ENCODE data around the gene HOXA7.

Gene HOXA7

DNA sequence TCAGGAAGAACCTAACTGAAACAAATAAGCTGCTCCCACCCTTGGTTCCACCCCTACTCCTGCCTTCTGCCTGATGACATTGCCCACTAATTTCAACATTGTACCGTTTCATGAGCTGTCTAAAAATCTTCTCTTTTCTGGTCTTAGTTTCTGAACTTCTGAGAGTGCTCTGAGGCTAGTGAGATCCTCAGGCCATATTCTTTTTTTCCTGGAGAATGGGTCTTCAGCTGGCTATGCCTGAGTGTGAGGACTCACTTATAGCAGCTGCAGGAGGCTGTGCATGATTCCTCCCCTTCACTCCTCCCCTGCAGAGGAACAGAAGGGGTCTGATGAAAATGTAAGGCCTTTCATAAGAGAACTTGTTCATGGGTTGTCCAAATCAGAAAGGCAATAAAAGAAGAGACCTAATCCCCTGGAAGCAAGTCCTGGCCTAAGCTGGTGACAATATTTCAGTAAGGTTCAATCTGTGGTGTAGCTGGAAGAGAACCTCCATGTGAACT, 37.0 kb downstream of the HOXA7 start:
- no peak for DNase-seq (ENCODE audit: low read depth in 1 of 2, low spot score in 1 of 2)
- in situ Hi-C loops (cut with HindIII; ENCODE audit: low pct_unique_long_range_greater_than_20kb, low sequenced_read_pairs): no loop called here
- no peak for TF ChIP-seq JUND (IDR thresholded peaks at IDR 0.05; ENCODE audit: low read depth)

DNA sequence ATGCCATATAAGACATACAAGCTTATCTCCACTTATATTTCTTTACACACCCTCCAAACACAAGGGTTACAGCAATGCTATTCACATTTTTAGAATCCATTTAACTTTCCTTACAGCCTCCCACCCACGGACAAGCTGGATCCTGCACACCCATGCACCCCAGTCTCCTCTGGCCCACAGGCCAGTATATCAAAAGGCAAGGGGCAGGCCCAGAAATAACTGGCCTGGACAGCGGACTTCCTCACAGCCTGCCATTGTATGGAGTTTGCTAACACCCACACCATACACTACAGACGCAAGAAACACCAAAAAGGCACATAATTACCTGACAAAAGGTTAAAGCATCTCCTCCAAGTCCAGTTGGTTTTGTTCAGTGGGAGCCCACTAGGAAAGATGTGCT, 37.9 kb downstream of the HOXA7 start:
- in situ Hi-C loops (cut with HindIII; ENCODE audit: low pct_unique_long_range_greater_than_20kb, low sequenced_read_pairs): no loop called here
- TF ChIP-seq JUND (IDR thresholded peaks at IDR 0.05; ENCODE audit: low read depth): no peak
- DNase-seq (ENCODE audit: low read depth in 1 of 2, low spot score in 1 of 2): no peak

DNA sequence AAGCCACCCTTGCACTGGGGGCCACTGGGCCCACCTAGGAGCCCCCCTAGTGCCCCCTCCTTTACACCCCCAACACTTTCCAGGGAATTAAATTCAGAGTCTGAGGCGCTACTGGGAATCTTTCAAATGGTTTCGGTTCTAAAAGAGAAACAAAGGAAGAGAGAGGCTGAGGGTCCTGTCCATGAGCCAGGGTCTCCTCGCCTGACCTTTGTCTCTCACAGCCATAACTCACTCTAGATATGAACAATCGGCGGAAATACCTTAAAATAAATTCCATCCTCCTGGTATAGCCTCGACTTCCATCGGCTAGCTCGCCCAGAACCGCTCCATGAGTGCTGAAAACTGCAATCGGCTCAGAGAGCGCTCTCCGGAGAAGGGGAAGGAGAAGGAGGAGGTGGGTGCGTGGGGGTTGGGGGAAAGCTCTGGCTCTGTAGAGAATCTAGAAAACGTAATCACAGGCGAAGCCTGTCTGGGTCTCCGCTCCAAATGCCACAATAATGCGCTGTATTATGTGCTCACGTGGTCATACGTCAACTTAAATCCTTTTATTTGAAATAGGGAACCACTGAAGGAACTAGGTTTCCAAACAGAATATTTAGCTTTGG, 38.5 kb downstream of the HOXA7 start:
- in situ Hi-C loops (cut with HindIII; ENCODE audit: low pct_unique_long_range_greater_than_20kb, low sequenced_read_pairs): no loop called here
- TF ChIP-seq JUND (IDR thresholded peaks at IDR 0.05; ENCODE audit: low read depth): no peak
- no peak for DNase-seq (ENCODE audit: low read depth in 1 of 2, low spot score in 1 of 2)

DNA sequence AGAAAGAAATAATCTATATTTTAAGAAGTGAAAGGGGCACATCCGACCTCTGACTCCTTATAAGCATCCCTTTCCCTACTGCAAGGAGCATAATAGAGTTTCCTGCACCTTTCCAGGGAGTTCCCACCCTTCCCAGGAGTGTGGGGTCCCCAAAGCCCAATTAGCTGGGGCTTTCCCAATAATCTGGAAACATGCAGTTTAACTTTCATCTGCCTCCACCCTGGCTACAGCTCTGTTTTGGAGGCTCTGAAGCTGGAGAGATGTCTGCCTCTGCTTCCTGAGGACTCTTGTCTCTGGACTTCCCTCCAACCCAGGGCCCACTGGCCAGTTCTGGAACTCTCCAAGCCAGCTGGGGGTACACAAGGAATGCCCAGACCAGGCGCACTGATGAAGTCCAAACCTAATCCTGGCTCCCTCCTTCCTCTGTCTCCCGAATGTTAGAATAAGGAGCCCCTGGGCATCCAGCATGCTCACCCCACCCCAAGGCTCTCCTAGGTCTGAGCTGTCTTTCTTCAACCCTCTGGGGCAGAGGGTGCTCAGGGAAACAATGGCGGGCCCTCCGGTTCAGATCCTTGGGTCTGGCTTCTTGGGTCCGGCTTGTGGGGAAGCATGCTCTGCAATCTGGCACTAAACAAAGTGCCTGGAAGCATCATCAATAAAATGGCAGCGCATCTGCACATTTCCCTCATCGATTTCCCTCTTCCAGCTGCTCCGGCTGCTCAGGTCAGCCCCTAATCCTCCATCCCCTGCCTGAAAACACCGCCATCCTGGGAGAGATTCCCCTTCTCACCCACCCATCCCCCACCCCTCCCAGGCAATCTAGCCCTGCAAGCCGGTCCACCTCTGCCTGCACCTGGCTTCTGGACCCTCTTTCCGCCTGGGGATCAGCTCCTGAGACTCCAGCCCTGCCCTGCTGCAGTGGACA, 39.3 kb downstream of the HOXA7 start:
- DNase-seq (ENCODE audit: low read depth in 1 of 2, low spot score in 1 of 2): no peak
- no peak for TF ChIP-seq JUND (IDR thresholded peaks at IDR 0.05; ENCODE audit: low read depth)
- in situ Hi-C loops (cut with HindIII; ENCODE audit: low pct_unique_long_range_greater_than_20kb, low sequenced_read_pairs): no loop called here

DNA sequence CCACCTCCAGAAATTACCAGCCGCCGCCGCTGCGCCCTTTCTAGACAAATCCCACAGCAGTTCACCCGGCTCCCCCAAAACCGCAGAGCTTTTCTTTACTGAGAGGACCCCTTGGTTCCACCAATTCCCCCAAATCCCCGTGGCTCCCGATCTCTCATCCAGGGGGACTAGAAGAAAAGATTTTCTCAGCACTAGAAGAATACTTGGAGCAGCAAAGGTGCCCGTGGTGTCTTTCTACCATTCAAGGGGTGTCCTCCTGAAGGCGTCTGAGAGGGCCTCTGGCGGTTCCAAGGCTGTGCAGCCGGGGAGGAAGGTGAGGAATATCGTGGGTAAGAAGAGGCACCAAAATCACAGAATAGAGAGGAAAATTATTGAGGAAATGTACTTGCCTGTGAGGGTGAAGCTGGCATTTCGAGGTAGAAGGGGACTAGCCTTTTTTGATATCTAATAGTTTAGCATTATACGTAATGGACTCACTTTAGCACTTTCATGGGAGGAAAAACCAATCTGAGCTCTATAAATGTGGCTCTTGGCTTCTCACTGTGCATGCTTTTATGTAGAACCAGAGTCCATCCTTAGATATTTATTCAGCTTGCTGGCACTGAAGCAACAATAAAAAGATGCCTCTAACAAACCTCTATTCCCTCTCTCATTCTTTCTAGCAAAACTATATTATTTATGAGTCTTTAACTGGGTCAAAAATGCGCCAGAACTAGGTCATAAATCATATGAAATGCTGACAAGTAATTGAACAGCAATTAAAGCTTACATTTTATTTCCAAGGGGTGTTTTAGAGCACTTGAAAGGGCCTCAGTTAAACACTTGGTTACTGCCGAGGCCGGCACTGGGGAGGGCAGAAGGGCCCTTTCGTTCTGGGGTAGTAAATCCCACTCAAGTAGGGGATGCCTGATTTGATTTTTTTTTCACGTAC, 40.2 kb downstream of the HOXA7 start:
- no peak for TF ChIP-seq JUND (IDR thresholded peaks at IDR 0.05; ENCODE audit: low read depth)
- no peak for DNase-seq (ENCODE audit: low read depth in 1 of 2, low spot score in 1 of 2)
- in situ Hi-C loops (cut with HindIII; ENCODE audit: low pct_unique_long_range_greater_than_20kb, low sequenced_read_pairs): no loop called here

DNA sequence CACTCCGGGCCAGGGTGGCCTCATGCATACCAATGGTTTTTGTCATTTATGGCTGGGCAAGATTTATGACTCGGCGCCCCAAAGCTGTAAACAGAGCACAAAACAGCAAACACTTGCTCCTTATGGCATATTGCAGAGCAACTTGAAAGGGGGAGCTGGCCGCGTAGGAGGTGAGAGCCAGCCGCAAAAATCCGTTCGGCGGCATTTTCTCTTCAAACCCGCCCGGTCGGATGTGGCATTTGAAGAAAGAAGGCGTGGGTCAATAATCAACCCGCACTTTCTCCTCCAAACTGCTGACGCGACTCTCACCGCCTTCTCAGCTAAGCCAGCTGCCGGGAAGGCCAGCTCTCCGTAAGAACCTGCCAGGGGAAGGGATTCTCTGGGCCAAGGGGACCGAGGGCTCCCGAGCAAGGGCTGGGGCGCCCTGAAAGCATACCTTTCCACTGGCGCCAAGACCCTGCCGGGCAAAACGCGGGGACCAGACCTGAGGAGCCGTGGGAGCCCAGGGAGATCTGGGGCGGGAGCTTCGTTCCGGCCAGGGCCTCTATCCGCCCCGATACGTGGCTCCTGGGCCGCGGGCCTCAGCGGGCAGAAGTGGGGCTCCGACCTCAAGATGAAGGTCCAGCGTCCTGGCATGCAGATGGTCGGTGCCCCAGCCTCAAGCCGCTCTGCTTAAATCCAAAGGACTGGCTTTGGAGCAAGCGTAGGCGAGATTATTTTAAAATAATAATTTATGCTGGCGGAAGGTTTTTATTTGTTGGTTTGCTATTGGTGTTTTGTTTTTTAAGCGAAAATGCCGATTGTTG, 41.1 kb downstream of the HOXA7 start:
- in situ Hi-C loops (cut with HindIII; ENCODE audit: low pct_unique_long_range_greater_than_20kb, low sequenced_read_pairs): no loop called here
- DNase-seq (ENCODE audit: low read depth in 1 of 2, low spot score in 1 of 2): no peak
- TF ChIP-seq JUND (IDR thresholded peaks at IDR 0.05; ENCODE audit: low read depth): no peak

DNA sequence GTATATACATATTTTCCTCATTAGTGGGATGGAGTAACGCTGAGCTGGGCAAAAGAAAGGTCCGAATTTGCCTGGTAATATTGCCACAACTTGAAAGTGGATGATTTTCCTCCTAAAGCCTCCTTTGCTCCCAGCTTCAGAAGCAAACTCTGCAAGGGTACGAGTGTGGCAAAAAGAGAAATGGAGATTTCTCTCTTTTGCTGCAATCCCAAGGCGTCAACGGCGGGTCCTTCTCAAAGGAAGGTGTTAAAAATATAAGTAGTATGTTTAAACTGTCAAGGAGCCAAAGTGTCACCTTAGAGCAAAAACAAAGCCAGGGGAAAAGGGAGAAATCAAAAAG, 41.6 kb downstream of the HOXA7 start:
- no peak for TF ChIP-seq JUND (IDR thresholded peaks at IDR 0.05; ENCODE audit: low read depth)
- in situ Hi-C loops (cut with HindIII; ENCODE audit: low pct_unique_long_range_greater_than_20kb, low sequenced_read_pairs): no loop called here
- DNase-seq (ENCODE audit: low read depth in 1 of 2, low spot score in 1 of 2): no peak

DNA sequence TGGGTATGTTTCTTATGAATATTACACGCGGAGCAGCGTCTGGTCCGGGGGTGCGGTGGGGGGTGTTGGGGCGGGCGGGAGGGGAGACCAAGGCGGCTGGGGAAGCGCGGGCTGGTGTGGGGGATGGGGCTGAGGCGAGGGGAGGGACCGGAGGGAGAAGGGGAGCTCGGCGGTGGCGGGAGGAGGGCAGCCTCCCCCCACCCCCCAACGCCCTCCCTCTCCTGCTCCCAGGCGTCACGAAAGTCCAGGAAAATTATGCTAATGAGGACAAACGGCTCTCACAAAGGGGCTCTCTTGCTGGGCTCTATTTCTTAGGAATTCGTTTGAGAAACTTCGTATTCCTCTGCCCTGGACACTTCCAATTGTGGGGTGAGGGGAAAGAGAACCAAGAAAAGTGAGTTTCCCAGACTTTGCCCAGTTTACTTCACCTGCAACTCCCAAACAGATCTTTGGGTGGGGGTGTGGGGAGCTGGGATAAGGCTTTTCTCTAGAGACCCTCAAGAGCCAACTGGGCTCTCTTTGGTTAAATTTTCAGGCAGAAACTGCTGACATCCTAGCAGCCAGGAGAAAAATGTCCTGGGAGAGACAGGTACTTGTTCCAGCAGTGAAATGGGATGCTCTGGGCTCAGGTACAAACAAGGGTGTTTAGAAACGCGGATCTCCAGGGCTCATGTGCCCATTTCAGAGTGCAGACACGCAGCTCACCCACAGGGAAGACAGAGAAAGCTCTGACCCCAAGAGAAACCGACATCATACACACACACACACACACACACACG, 42.3 kb downstream of the HOXA7 start:
- DNase-seq (ENCODE audit: low read depth in 1 of 2, low spot score in 1 of 2): no peak
- TF ChIP-seq JUND (IDR thresholded peaks at IDR 0.05; ENCODE audit: low read depth): no peak
- in situ Hi-C loops (cut with HindIII; ENCODE audit: low pct_unique_long_range_greater_than_20kb, low sequenced_read_pairs): no loop called here

DNA sequence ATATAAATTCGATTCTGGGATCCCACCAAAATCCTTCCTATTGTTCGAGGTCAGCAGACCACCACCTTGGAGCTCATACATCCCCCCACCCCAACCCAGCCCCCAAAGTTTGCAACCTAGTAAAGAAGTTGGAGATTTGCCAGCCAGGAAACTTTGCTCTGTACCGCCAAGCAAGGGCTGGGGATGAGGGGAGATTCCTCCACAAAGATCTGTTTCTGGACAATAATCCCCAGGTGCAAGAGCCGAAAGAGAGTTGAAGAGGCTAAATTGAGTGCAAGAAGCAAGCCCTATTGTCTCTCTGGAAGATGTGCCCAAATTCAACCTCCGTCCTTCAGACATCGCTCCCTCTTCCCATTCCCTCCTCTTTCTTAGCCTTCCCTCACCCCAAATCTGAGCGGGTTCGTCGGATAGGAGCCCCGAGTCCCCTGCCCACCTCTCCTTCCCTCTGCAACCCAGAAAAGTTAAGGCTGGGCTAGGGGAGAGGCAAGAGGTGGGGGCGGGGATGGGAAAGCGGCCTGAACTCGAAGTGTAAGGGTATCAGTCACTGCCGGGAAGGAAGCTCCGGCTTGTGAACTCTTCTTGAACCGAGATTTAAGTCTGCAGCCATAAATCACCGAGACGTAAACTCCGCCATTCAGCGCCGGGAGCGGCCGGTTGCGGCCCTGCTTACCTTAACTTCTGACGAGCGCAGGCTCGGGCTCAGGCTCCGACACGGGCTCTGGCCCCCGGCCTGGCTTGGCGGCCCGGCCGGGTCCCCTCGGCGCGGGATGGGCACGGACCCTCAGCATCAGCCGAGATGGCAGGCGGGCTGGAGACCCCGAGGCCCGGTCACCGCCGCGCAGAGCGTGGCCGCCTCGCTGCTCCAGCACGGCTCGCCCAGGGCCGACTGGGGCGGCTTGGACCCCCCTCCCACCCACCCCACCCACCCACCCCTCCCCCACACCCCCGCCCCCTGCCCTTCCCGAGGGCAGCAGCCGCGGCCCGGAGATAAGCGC, 43.2 kb downstream of the HOXA7 start:
- DNase-seq (ENCODE audit: low read depth in 1 of 2, low spot score in 1 of 2): no peak
- in situ Hi-C loops (cut with HindIII; ENCODE audit: low pct_unique_long_range_greater_than_20kb, low sequenced_read_pairs): no loop called here
- TF ChIP-seq JUND (IDR thresholded peaks at IDR 0.05; ENCODE audit: low read depth): no peak

DNA sequence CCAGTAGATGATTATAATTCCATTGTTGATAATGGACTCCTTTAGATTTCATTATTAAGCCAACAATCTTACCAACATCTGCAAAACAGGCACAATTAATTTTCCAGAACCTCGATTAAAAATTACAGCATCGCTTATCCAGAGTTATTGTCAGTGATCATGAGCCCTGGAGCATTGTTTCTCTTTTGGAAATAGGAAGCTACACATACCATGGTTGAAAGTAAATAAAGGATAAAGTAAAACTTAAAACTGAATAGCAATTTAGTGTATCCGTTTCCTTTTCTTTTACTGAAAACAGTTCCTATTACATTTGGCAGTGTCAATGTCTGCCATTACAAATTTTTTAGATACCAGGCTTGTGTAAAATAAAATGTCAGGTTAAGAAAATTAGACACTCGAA, 44.1 kb downstream of the HOXA7 start:
- TF ChIP-seq JUND (IDR thresholded peaks at IDR 0.05; ENCODE audit: low read depth): no peak
- in situ Hi-C loops (cut with HindIII; ENCODE audit: low pct_unique_long_range_greater_than_20kb, low sequenced_read_pairs): no loop called here
- no peak for DNase-seq (ENCODE audit: low read depth in 1 of 2, low spot score in 1 of 2)

Measured in T47D (cell line).